ENCODE results near the gene RASGEF1C.
"Not testable (repeated sequence)": the region's sequence is repeated elsewhere in the genome, so short reads cannot be mapped to it uniquely, and the experiment has no call there.

RASGEF1C gene

DNA sequence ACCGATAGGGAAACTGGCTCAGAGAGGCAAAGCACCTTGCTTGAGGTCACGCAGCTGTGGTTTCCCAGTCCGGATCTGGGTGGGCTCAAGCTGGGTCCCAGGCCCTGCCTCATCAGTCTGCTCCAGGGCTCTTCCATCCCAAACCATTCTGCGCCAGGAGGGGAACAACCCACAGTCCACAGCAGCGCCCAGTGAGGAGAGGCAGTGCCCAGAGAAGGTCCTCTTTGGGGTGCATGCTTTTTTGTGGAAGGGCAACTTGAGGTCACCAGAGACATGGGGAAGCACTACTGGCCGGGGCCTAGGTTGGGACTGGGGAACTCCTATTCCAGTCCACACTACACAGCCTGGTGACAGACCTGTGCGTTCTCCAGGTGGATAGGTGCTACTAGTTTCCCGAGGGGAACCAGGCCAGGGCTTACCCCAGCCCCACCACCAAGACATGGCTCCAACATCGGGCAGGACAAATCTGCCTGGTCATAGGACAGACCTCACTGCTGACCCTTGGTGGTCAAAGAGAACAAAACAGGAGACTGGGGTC lies 75.0 kb downstream of the RASGEF1C start:
- no peak overlapping the region for H3K27ac Mint-ChIP-seq
- no peaks in the 10 kb centered on the region for H3K36me3 Mint-ChIP-seq (ENCODE audit: low read depth)
- peaks cover 4% of the 10 kb centered on the region for H3K4me1 Mint-ChIP-seq (ENCODE audit: low read depth)
- no peak overlapping the region for H3K4me3 Mint-ChIP-seq
- H3K27me3 Mint-ChIP-seq (ENCODE audit: low read depth), result peaks cover 2% of the 10 kb centered on the region
- H3K9me3 Mint-ChIP-seq, result no peaks in the 10 kb centered on the region

DNA sequence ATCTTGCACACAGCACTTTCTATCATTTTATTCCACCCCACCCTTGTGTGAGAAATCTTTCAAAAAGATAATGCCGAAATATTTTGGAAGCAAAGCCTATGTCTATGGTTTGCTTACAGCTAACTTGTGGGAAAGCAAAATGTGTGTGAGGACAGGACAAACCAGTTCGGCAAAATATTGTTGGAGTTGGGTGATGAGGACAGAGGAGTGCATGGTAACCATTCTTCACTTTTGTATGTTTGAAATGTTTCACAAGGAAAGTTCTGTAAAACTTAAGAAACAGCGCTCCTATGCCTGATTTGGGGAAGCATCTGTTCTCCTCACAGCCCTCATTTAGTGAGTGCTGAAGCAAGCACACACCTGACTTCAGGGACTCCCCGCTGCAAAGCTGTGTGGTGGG lies 75.5 kb downstream of the RASGEF1C start:
- Mint-ChIP-seq H3K36me3 (ENCODE audit: low read depth) (no peaks in the 10 kb centered on the region), H3K4me3 (no peak overlapping the region), H3K27ac (no peak overlapping the region), H3K27me3 (ENCODE audit: low read depth) (no peaks in the 10 kb centered on the region), H3K4me1 (ENCODE audit: low read depth) (peaks cover 4% of the 10 kb centered on the region), H3K9me3 (no peaks in the 10 kb centered on the region)

GRCh38 chr5:180133060-180133459 lies 76.0 kb downstream of the RASGEF1C start:
- no peak overlapping the region for H3K4me3 Mint-ChIP-seq
- no peak overlapping the region for H3K27ac Mint-ChIP-seq
- H3K36me3 Mint-ChIP-seq (ENCODE audit: low read depth), result no peaks in the 10 kb centered on the region
- H3K4me1 Mint-ChIP-seq (ENCODE audit: low read depth), result peaks cover 4% of the 10 kb centered on the region
- no peaks in the 10 kb centered on the region for H3K27me3 Mint-ChIP-seq (ENCODE audit: low read depth)
- no peaks in the 10 kb centered on the region for H3K9me3 Mint-ChIP-seq

DNA sequence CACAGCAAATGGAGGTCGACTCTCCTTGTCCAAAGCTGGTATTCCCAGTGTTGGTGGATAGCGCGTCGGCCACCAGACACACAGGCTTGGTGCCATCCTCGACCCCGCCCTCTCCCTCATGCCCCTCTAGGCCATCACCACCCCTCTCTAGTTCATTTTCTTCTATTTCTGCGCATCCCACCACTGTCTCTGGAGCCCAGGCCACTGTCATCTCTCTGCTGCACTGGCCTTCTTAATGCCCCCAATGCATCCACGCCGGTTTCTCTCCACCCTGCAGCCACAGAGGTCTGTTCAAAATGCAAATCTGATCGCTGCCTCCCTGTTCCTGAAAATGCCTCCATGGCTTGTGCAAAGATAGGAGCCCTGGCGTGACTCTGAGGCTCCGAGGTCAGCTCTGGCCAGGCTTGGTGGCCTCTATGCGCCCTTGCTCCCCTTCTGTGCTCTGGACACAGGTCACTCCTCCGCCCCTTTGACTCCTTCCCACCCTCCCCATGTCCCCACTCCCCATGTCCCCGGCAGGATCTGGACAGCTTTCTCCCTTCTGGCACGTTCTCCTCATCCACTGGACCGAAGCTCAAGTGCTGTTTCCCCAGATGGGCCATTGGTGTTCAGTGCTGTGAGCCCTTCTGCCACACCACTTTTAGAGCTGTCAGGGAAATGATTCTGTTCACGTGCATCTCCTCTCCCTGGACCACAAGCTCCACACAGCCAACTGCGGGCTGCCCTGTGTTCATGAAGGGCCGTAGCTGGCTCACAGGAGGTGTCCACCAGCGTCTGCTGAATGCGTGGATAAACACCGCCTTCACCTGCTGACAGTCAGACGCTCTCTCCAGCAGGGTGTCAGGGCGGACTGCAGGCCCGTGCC lies 77.9 kb downstream of the RASGEF1C start:
- Mint-ChIP-seq H3K4me1 (ENCODE audit: low read depth) (peaks cover 6% of the 10 kb centered on the region), H3K27me3 (ENCODE audit: low read depth) (no peaks in the 10 kb centered on the region), H3K9me3 (no peaks in the 10 kb centered on the region), H3K4me3 (no peak overlapping the region), H3K27ac (no peak overlapping the region), H3K36me3 (ENCODE audit: low read depth) (no peaks in the 10 kb centered on the region)

DNA sequence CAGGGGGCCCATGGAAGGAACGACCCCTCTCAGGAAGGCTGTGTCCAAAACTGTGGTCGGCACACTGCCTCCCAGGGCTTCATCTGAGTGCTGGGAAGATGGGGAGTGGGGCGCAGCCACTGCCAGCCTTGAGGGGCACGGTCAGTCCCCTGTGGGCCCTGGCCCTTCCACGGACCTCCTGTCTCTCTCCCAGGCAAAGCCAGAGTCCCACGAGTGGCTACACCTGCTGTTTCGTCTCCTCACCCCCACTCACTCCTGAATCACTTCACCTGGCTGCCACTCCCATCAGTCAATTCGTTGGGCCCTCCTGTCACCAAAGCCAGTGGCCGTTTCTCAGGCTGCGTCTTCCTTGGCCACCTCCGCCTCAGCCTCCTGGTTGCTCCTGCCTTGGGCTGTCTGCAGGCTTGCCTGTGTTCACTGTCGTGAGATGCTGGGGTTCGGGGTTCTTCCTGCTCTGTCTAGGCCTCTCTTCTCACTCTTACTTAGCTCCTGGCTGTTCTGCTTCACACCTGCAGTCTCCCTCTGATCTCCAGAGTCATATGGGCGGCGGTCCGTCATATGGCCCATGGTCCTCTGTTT lies 78.6 kb downstream of the RASGEF1C start:
- H3K27me3 Mint-ChIP-seq (ENCODE audit: low read depth), result no peaks in the 10 kb centered on the region
- no peaks in the 10 kb centered on the region for H3K9me3 Mint-ChIP-seq
- no peak overlapping the region for H3K27ac Mint-ChIP-seq

GRCh38 chr5:180129291-180130190 lies 79.5 kb downstream of the RASGEF1C start:
- H3K27ac Mint-ChIP-seq, result no peak overlapping the region
- H3K9me3 Mint-ChIP-seq, result no peaks in the 10 kb centered on the region
- no peak overlapping the region for H3K4me3 Mint-ChIP-seq
- peaks cover 2% of the 10 kb centered on the region for H3K4me1 Mint-ChIP-seq (ENCODE audit: low read depth)
- no peaks in the 10 kb centered on the region for H3K36me3 Mint-ChIP-seq (ENCODE audit: low read depth)
- no peaks in the 10 kb centered on the region for H3K27me3 Mint-ChIP-seq (ENCODE audit: low read depth)

More for the DNA sequence above, 78.6 kb downstream of the RASGEF1C start:
- H3K36me3 Mint-ChIP-seq (ENCODE audit: low read depth), result no peaks in the 10 kb centered on the region
- peaks cover 5% of the 10 kb centered on the region for H3K4me1 Mint-ChIP-seq (ENCODE audit: low read depth)
- no peak overlapping the region for H3K4me3 Mint-ChIP-seq

GRCh38 chr5:180128671-180129261 lies 80.2 kb downstream of the RASGEF1C start:
- Mint-ChIP-seq H3K27ac (no peak overlapping the region), H3K27me3 (ENCODE audit: low read depth) (no peaks in the 10 kb centered on the region), H3K9me3 (no peaks in the 10 kb centered on the region), H3K4me3 (no peak overlapping the region), H3K36me3 (ENCODE audit: low read depth) (no peaks in the 10 kb centered on the region), H3K4me1 (ENCODE audit: low read depth) (peaks cover 2% of the 10 kb centered on the region)

GRCh38 chr5:180127682-180128670 lies 81.0 kb downstream of the RASGEF1C start:
- no peaks in the 10 kb centered on the region for H3K36me3 Mint-ChIP-seq (ENCODE audit: low read depth)
- no peaks in the 10 kb centered on the region for H3K27me3 Mint-ChIP-seq (ENCODE audit: low read depth)
- H3K9me3 Mint-ChIP-seq, result no peaks in the 10 kb centered on the region
- no peak overlapping the region for H3K27ac Mint-ChIP-seq
- H3K4me1 Mint-ChIP-seq (ENCODE audit: low read depth), result peaks cover 2% of the 10 kb centered on the region
- no peak overlapping the region for H3K4me3 Mint-ChIP-seq

GRCh38 chr5:180126716-180127681 lies 82.0 kb downstream of the RASGEF1C start:
- Mint-ChIP-seq H3K4me3 (no peak overlapping the region), H3K27ac (no peak overlapping the region), H3K27me3 (ENCODE audit: low read depth) (no peaks in the 10 kb centered on the region), H3K9me3 (no peaks in the 10 kb centered on the region), H3K4me1 (ENCODE audit: low read depth) (peaks cover 2% of the 10 kb centered on the region), H3K36me3 (ENCODE audit: low read depth) (no peaks in the 10 kb centered on the region)

GRCh38 chr5:180126156-180126555 lies 82.9 kb downstream of the RASGEF1C start:
- H3K36me3 Mint-ChIP-seq (ENCODE audit: low read depth); H3K9me3 Mint-ChIP-seq; H3K27me3 Mint-ChIP-seq (ENCODE audit: low read depth); H3K27ac Mint-ChIP-seq; H3K4me3 Mint-ChIP-seq; H3K4me1 Mint-ChIP-seq (ENCODE audit: low read depth): not testable (repeated sequence)

DNA sequence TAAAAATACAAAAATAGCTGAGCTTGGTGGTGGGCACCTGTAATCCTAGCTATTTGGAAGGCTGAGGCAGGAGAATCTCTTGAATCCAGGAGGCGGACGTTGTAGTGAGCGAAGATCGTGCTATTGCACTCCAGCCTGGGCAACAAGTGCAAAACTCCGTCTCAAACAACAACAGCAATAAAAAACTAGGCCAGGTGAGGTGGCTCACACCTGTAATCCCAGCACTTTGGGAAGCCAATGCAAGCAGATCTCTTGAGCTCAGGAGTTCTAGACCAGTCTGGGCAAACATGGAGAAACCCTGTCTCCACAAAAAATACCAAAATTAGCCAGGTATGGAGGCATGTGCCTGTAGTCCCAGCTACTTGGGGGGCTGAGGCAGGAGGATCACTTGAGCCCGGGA lies 84.3 kb downstream of the RASGEF1C start:
- not testable (repeated sequence) for H3K27ac Mint-ChIP-seq; H3K36me3 Mint-ChIP-seq (ENCODE audit: low read depth); H3K9me3 Mint-ChIP-seq; H3K4me1 Mint-ChIP-seq (ENCODE audit: low read depth); H3K27me3 Mint-ChIP-seq (ENCODE audit: low read depth); H3K4me3 Mint-ChIP-seq

GRCh38 chr5:180122875-180123274 lies 86.1 kb downstream of the RASGEF1C start:
- H3K4me3 Mint-ChIP-seq, result no peak overlapping the region
- no peaks in the 10 kb centered on the region for H3K36me3 Mint-ChIP-seq (ENCODE audit: low read depth)
- no peak overlapping the region for H3K27ac Mint-ChIP-seq
- H3K9me3 Mint-ChIP-seq, result no peaks in the 10 kb centered on the region
- peaks cover 2% of the 10 kb centered on the region for H3K4me1 Mint-ChIP-seq (ENCODE audit: low read depth)
- H3K27me3 Mint-ChIP-seq (ENCODE audit: low read depth), result no peaks in the 10 kb centered on the region
